SK-N-SH treated with all-trans-retinoic acid at 6 μM for 48 hours (cell line): ENCODE results near the gene SRD5A2.

ENCODE experiments used
- ATAC-seq: fragments of 200-7000 bp; cut with Tn5 transposase; 3 replicates; pipeline ENCODE4 v1.9.1; 2020; ENCODE audit warnings: mild to moderate bottlenecking, moderate library complexity
- ARNTL ChIP-seq: fragments of 450-650 bp; formaldehyde crosslinking; IDR thresholded peaks from 2 replicates; pipeline ENCODE4 v1.5.0; 2020; ENCODE audit warnings: low read depth, mild to moderate bottlenecking, moderate library complexity, borderline replicate concordance
- BACH2 ChIP-seq: fragments of 250-450 bp; sonication (Bioruptor Pico); IDR thresholded peaks from 2 replicates; pipeline ENCODE4 v1.9.0; 2021; ENCODE audit warnings: mild to moderate bottlenecking, borderline replicate concordance
- CSDC2 ChIP-seq: fragments of 250-450 bp; sonication (Bioruptor Pico); IDR thresholded peaks from 2 replicates; pipeline ENCODE4 v1.5.0; 2020; ENCODE audit warnings: mild to moderate bottlenecking, moderate library complexity
- ESRRG ChIP-seq: fragments of 250-450 bp; sonication (Bioruptor Pico); IDR thresholded peaks from 2 replicates; pipeline ENCODE4 v1.6.1; 2021; ENCODE audit warnings: mild to moderate bottlenecking
- ISL1 ChIP-seq: fragments of 250-450 bp; sonication (Bioruptor Pico); IDR thresholded peaks from 2 replicates; pipeline ENCODE4 v2.1.2; 2022; ENCODE audit warnings: mild to moderate bottlenecking, moderate library complexity
- OSR1 ChIP-seq: fragments of 250-450 bp; sonication (Bioruptor Pico); IDR thresholded peaks from 2 replicates; pipeline ENCODE4 v1.8.0; 2022; ENCODE audit warnings: moderate library complexity, mild to moderate bottlenecking, inconsistent platforms
- SNAI2 ChIP-seq: fragments of 250-450 bp; sonication (Bioruptor Pico); IDR thresholded peaks from 2 replicates; pipeline ENCODE4 v1.5.0; 2020; ENCODE audit warnings: mild to moderate bottlenecking, moderate library complexity
- TCF4 ChIP-seq: fragments of 250-450 bp; sonication (Bioruptor Pico); IDR thresholded peaks from 2 replicates; pipeline ENCODE4 v1.8.0; 2021; ENCODE audit warnings: mild to moderate bottlenecking, moderate library complexity, borderline replicate concordance
- TOX ChIP-seq: fragments of 250-450 bp; sonication (Bioruptor Pico); IDR thresholded peaks from 2 replicates; pipeline ENCODE4 v1.8.0; 2021; ENCODE audit warnings: mild to moderate bottlenecking, moderate library complexity, borderline replicate concordance
- ZFP30 ChIP-seq: fragments of 450-650 bp; formaldehyde crosslinking; IDR thresholded peaks from 2 replicates; pipeline ENCODE4 v1.5.0; 2022; ENCODE audit warnings: mild to moderate bottlenecking, moderate library complexity
- ZNF565 ChIP-seq: fragments of 450-650 bp; formaldehyde crosslinking; conservative IDR thresholded peaks from 2 replicates; pipeline ENCODE4 v1.5.0; 2020; ENCODE audit warnings: low read depth, mild to moderate bottlenecking, moderate library complexity
- ZNF8 ChIP-seq: fragments of 450-650 bp; formaldehyde crosslinking; IDR thresholded peaks from 2 replicates; pipeline ENCODE4 v1.5.0; 2020; ENCODE audit warnings: mild to moderate bottlenecking, moderate library complexity
- TF ChIP-seq, protein P1 (sequence below): fragments of 250-450 bp; sonication (Bioruptor Pico); IDR thresholded peaks from 2 replicates; pipeline ENCODE4 v1.5.1; 2020; ENCODE audit warnings: low read depth, mild to moderate bottlenecking, moderate library complexity
- TF ChIP-seq, protein P2 (sequence below): fragments of 250-450 bp; sonication (Bioruptor Pico); IDR thresholded peaks from 2 replicates; pipeline ENCODE4 v1.8.0; 2021; ENCODE audit warnings: low read depth, mild to moderate bottlenecking, moderate library complexity, borderline replicate concordance
- TF ChIP-seq, protein P3 (sequence below): fragments of 250-450 bp; sonication (Bioruptor Pico); IDR thresholded peaks from 2 replicates; pipeline ENCODE4 v1.5.0; 2020; ENCODE audit warnings: mild to moderate bottlenecking, moderate library complexity
- TF ChIP-seq, protein P4 (sequence below): fragments of 250-450 bp; sonication (Bioruptor Pico); IDR thresholded peaks from 2 replicates; pipeline ENCODE4 v1.5.1; 2021; ENCODE audit warnings: mild to moderate bottlenecking, moderate library complexity

SRD5A2 gene

DNA sequence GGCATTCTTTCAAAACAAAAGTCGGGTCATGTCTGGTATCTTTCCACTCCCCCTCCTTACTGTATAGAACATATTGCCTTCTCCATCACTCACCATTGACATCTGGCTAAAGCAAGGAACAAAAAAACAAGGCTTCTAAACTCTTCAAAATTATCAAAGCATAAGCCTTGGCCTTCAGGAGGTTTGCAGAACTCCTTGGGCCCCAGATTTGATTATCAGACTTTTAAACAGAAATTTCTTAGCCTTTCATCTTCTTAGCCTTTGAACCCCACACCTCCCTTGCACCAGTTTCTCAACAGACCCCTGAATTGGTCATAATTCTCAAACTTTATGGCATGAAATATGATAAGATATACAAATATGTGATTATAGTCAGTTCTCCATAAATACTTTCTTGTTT is 106.4 kb downstream of the SRD5A2 start:
- no peak for ATAC-seq
- TF ChIP-seq, protein P1, sequence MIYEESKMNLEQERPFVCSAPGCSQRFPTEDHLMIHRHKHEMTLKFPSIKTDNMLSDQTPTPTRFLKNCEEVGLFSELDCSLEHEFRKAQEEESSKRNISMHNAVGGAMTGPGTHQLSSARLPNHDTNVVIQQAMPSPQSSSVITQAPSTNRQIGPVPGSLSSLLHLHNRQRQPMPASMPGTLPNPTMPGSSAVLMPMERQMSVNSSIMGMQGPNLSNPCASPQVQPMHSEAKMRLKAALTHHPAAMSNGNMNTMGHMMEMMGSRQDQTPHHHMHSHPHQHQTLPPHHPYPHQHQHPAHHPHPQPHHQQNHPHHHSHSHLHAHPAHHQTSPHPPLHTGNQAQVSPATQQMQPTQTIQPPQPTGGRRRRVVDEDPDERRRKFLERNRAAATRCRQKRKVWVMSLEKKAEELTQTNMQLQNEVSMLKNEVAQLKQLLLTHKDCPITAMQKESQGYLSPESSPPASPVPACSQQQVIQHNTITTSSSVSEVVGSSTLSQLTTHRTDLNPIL (CRISPR knock-in tag) = no peak
- TF ChIP-seq ESRRG (CRISPR knock-in tag) (no peak), ISL1 (CRISPR knock-in tag) (no peak), OSR1 (no peak), ZNF565 (CRISPR knock-in tag) (no peak), ZNF8 (CRISPR knock-in tag) (no peak), ZFP30 (CRISPR knock-in tag) (no peak), TOX (CRISPR knock-in tag) (no peak), SNAI2 (no peak), BACH2 (CRISPR knock-in tag) (no peak), TCF4 (no peak), CSDC2 (CRISPR knock-in tag) (no peak), ARNTL (CRISPR knock-in tag) (no peak)
- TF ChIP-seq, protein P2, sequence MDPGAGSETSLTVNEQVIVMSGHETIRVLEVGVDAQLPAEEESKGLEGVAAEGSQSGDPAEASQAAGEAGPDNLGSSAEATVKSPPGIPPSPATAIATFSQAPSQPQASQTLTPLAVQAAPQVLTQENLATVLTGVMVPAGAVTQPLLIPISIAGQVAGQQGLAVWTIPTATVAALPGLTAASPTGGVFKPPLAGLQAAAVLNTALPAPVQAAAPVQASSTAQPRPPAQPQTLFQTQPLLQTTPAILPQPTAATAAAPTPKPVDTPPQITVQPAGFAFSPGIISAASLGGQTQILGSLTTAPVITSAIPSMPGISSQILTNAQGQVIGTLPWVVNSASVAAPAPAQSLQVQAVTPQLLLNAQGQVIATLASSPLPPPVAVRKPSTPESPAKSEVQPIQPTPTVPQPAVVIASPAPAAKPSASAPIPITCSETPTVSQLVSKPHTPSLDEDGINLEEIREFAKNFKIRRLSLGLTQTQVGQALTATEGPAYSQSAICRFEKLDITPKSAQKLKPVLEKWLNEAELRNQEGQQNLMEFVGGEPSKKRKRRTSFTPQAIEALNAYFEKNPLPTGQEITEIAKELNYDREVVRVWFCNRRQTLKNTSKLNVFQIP = no peak
- TF ChIP-seq, protein P3, sequence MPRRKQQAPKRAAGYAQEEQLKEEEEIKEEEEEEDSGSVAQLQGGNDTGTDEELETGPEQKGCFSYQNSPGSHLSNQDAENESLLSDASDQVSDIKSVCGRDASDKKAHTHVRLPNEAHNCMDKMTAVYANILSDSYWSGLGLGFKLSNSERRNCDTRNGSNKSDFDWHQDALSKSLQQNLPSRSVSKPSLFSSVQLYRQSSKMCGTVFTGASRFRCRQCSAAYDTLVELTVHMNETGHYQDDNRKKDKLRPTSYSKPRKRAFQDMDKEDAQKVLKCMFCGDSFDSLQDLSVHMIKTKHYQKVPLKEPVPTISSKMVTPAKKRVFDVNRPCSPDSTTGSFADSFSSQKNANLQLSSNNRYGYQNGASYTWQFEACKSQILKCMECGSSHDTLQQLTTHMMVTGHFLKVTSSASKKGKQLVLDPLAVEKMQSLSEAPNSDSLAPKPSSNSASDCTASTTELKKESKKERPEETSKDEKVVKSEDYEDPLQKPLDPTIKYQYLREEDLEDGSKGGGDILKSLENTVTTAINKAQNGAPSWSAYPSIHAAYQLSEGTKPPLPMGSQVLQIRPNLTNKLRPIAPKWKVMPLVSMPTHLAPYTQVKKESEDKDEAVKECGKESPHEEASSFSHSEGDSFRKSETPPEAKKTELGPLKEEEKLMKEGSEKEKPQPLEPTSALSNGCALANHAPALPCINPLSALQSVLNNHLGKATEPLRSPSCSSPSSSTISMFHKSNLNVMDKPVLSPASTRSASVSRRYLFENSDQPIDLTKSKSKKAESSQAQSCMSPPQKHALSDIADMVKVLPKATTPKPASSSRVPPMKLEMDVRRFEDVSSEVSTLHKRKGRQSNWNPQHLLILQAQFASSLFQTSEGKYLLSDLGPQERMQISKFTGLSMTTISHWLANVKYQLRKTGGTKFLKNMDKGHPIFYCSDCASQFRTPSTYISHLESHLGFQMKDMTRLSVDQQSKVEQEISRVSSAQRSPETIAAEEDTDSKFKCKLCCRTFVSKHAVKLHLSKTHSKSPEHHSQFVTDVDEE (CRISPR knock-in tag) = no peak
- TF ChIP-seq, protein P4, sequence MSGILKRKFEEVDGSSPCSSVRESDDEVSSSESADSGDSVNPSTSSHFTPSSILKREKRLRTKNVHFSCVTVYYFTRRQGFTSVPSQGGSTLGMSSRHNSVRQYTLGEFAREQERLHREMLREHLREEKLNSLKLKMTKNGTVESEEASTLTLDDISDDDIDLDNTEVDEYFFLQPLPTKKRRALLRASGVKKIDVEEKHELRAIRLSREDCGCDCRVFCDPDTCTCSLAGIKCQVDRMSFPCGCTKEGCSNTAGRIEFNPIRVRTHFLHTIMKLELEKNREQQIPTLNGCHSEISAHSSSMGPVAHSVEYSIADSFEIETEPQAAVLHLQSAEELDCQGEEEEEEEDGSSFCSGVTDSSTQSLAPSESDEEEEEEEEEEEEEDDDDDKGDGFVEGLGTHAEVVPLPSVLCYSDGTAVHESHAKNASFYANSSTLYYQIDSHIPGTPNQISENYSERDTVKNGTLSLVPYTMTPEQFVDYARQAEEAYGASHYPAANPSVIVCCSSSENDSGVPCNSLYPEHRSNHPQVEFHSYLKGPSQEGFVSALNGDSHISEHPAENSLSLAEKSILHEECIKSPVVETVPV = no peak
